NCI-H1105 (cell line): ENCODE measurements around the gene TMEFF2.
A peak's percentile ranks its signal among the peaks of the same experiment; 100 is the strongest.

ENCODE experiments used
- DNase-seq: peaks from one replicate; lab custom pipeline; 2025; lab: John Stamatoyannopoulos, UW

Gene TMEFF2

GRCh38 chr2:191970867-191971266 lies 223.9 kb downstream of the TMEFF2 start:
- no peak for DNase-seq

GRCh38 chr2:191968120-191968519 lies 226.6 kb downstream of the TMEFF2 start:
- DNase-seq: no peak

- DNase-seq: no peak
Observed at GRCh38 chr2:191965733-191966132, 229.0 kb downstream of the TMEFF2 start.

GRCh38 chr2:191961556-191961955 lies 233.2 kb downstream of the TMEFF2 start:
- no peak for DNase-seq

GRCh38 chr2:191959209-191959608 lies 235.5 kb downstream of the TMEFF2 start:
- peak; percentile 36 for DNase-seq

GRCh38 chr2:191957996-191958860 lies 236.5 kb downstream of the TMEFF2 start:
- peak; percentile 14 for DNase-seq

GRCh38 chr2:191954451-191954850 lies 240.3 kb downstream of the TMEFF2 start:
- DNase-seq: no peak

GRCh38 chr2:191952515-191953270 lies 242.0 kb downstream of the TMEFF2 start:
- no peak for DNase-seq

GRCh38 chr2:191951832-191952231 lies 242.9 kb downstream of the TMEFF2 start:
- no peak for DNase-seq

GRCh38 chr2:191951376-191951775 lies 243.4 kb downstream of the TMEFF2 start:
- no peak for DNase-seq

- no peak for DNase-seq
Observed at GRCh38 chr2:191950132-191950874, 244.4 kb downstream of the TMEFF2 start.

GRCh38 chr2:191947235-191947634 lies 247.5 kb downstream of the TMEFF2 start:
- DNase-seq: no peak

GRCh38 chr2:191946471-191947182 lies 248.1 kb downstream of the TMEFF2 start:
- no peak for DNase-seq

- no peak for DNase-seq
Observed at GRCh38 chr2:191945623-191946022, 249.1 kb downstream of the TMEFF2 start.

- DNase-seq: no peak
Observed at GRCh38 chr2:191942739-191943103, 252.0 kb downstream of the TMEFF2 start.

GRCh38 chr2:191942090-191942738 lies 252.5 kb downstream of the TMEFF2 start:
- DNase-seq: no peak

GRCh38 chr2:191941376-191941929 lies 253.3 kb downstream of the TMEFF2 start:
- no peak for DNase-seq

- no peak for DNase-seq
Observed at GRCh38 chr2:191938779-191939178, 256.0 kb downstream of the TMEFF2 start.

- no peak for DNase-seq
Observed at GRCh38 chr2:191936882-191937405, 257.8 kb downstream of the TMEFF2 start.

- peak; percentile 51 for DNase-seq
Observed at GRCh38 chr2:191935247-191935646, 259.5 kb downstream of the TMEFF2 start.
